Urinary bladder (tissue), 4 donors: ENCODE data around the gene EGLN2. TPM values are rescaled to one million over a fixed set of nuclear protein-coding genes. Genes with fewer than 3 reads are reported as not detected.
"Not testable (repeated sequence)": the region's sequence is repeated elsewhere in the genome, so short reads cannot be mapped to it uniquely, and the experiment has no call there.

Source experiments
- DNase-seq: peaks from one replicate; pipeline ENCODE4 v3.0.0-alpha.2; 2015; ENCODE audit errors: extremely low spot score
- H3K27ac ChIP-seq: one replicate; pipeline ENCODE4 v1.5.1; 2013; ENCODE audit warnings: low read depth, mild to moderate bottlenecking, moderate library complexity
- H3K36me3 ChIP-seq: one replicate; pipeline ENCODE4 v1.6.1; 2013; ENCODE audit warnings: mild to moderate bottlenecking, moderate library complexity; ENCODE audit not compliant: insufficient read depth
- H3K4me1 ChIP-seq: one replicate; pipeline ENCODE4 v1.6.1; 2013; ENCODE audit warnings: mild to moderate bottlenecking, moderate library complexity; ENCODE audit not compliant: insufficient read depth
- H3K4me3 ChIP-seq: one replicate; pipeline ENCODE4 v1.5.1; 2013; ENCODE audit warnings: low read depth, low read length
- WGBS: extraction: QIAGEN DNeasy Blood & Tissue Kit; methylation state at CpG from one replicate; pipeline ENCODE4 v1.1.7; 2013; 5-methylcytosine and 5-hydroxymethylcytosine counted together
- polyA plus RNA-seq: library from polyadenylated mRNA; stranded (reverse); fragments of 200-250 nt; gene quantifications from one replicate; pipeline ENCODE4 v1.2.3, GENCODE V29; 2013
- total RNA-seq: library from RNA; depleted of rRNA; stranded (reverse); fragments of >200 nt; gene quantifications from one replicate; pipeline ENCODE4 v1.2.3, GENCODE V29; 2014
- donor health status: healthy with polysubstance abuse.
- donor health status: healthy.

Gene EGLN2
- total and polyA plus RNA-seq, 2 donors, result 39.5 to 122 TPM

GRCh38 chr19:40826699-40827385, 27.9 kb downstream of the EGLN2 start:
- not testable (repeated sequence) for H3K4me3 ChIP-seq, H3K36me3 ChIP-seq, H3K27ac ChIP-seq, H3K4me1 ChIP-seq, DNase-seq
- WGBS, result 87% methylated on average over 29 of the region's 29 CpGs

GRCh38 chr19:40827386-40828247, 28.6 kb downstream of the EGLN2 start:
- DNase-seq, result no peak
- 95% methylated on average over 22 of the region's 22 CpGs for WGBS

GRCh38 chr19:40829205-40829604, 30.2 kb downstream of the EGLN2 start:
- Histone ChIP-seq H3K36me3 (no peaks in the 10 kb centered on the region), H3K27ac (no peak overlapping the region), H3K4me3 (no peak overlapping the region), H3K4me1 (no peaks in the 10 kb centered on the region)
- DNase-seq, result no peak

More at GRCh38 chr19:40827386-40828247, 28.6 kb downstream of the EGLN2 start:
- H3K4me1 ChIP-seq, result no peaks in the 10 kb centered on the region
- no peak overlapping the region for H3K4me3 ChIP-seq
- H3K27ac ChIP-seq, result no peak overlapping the region
- no peaks in the 10 kb centered on the region for H3K36me3 ChIP-seq

- H3K4me3 ChIP-seq, H3K36me3 ChIP-seq, DNase-seq, H3K27ac ChIP-seq, H3K4me1 ChIP-seq: not testable (repeated sequence)
- WGBS, result 97% methylated on average over 16 of the region's 16 CpGs
Observed at GRCh38 chr19:40830741-40831140, 31.8 kb downstream of the EGLN2 start.

- 52% methylated on average over 7 of the region's 7 CpGs for WGBS
- DNase-seq, result no peak
Observed at GRCh38 chr19:40831502-40832430, 32.8 kb downstream of the EGLN2 start.

GRCh38 chr19:40832431-40832790, 33.4 kb downstream of the EGLN2 start:
- H3K27ac ChIP-seq, result not testable (repeated sequence)

More at GRCh38 chr19:40831502-40832430, 32.8 kb downstream of the EGLN2 start:
- H3K36me3 ChIP-seq, result no peaks in the 10 kb centered on the region
- peak overlapping the region; percentile 79 for H3K27ac ChIP-seq
- no peak overlapping the region for H3K4me3 ChIP-seq
- no peaks in the 10 kb centered on the region for H3K4me1 ChIP-seq

GRCh38 chr19:40833728-40834533, 34.9 kb downstream of the EGLN2 start:
- not testable (repeated sequence) for DNase-seq, H3K4me3 ChIP-seq, H3K36me3 ChIP-seq, H3K4me1 ChIP-seq, H3K27ac ChIP-seq
- WGBS, result 32% methylated on average over 7 of the region's 7 CpGs

More at GRCh38 chr19:40832431-40832790, 33.4 kb downstream of the EGLN2 start:
- H3K4me3 ChIP-seq, H3K36me3 ChIP-seq, DNase-seq, H3K4me1 ChIP-seq: not testable (repeated sequence)
- WGBS, result 73% methylated on average over 4 of the region's 4 CpGs

- Histone ChIP-seq H3K27ac (no peak overlapping the region), H3K4me1 (no peaks in the 10 kb centered on the region), H3K36me3 (no peaks in the 10 kb centered on the region), H3K4me3 (no peak overlapping the region)
- DNase-seq, result no peak
- WGBS, result 88% methylated on average over 6 of the region's 6 CpGs
Observed at GRCh38 chr19:40836754-40837429, 37.9 kb downstream of the EGLN2 start.

GRCh38 chr19:40838477-40838876, 39.5 kb downstream of the EGLN2 start:
- DNase-seq, H3K4me3 ChIP-seq, H3K4me1 ChIP-seq, H3K27ac ChIP-seq, H3K36me3 ChIP-seq: not testable (repeated sequence)
- 76% methylated on average over 1 of the region's 1 CpG for WGBS

GRCh38 chr19:40842012-40842411, 43.0 kb downstream of the EGLN2 start:
- H3K4me1 ChIP-seq, H3K27ac ChIP-seq, DNase-seq, H3K4me3 ChIP-seq, H3K36me3 ChIP-seq: not testable (repeated sequence)
- 92% methylated on average over 3 of the region's 3 CpGs for WGBS

GRCh38 chr19:40842997-40843652, 44.1 kb downstream of the EGLN2 start:
- not testable (repeated sequence) for DNase-seq, H3K36me3 ChIP-seq, H3K4me3 ChIP-seq, H3K27ac ChIP-seq, H3K4me1 ChIP-seq
- 53% methylated on average over 9 of the region's 12 CpGs for WGBS

- not testable (repeated sequence) for DNase-seq, H3K4me3 ChIP-seq, H3K27ac ChIP-seq, H3K36me3 ChIP-seq, H3K4me1 ChIP-seq
- 10% methylated on average over 16 of the region's 19 CpGs for WGBS
Observed at GRCh38 chr19:40843653-40844052, 44.7 kb downstream of the EGLN2 start.
